HG02759 (cell line): ENCODE data around the gene NOS3.

Experiments used
- ATAC-seq: cut with Tn5 transposase; IDR thresholded peaks from one replicate; pipeline ENCODE4 v1.9.1; 2021; ENCODE audit warnings: mild to moderate bottlenecking, moderate library complexity; ENCODE audit not compliant: unreplicated experiment

The NOS3 gene

GRCh38 chr7:150951521-150951920 is 39.3 kb upstream of the NOS3 start:
- ATAC-seq = no peak

DNA sequence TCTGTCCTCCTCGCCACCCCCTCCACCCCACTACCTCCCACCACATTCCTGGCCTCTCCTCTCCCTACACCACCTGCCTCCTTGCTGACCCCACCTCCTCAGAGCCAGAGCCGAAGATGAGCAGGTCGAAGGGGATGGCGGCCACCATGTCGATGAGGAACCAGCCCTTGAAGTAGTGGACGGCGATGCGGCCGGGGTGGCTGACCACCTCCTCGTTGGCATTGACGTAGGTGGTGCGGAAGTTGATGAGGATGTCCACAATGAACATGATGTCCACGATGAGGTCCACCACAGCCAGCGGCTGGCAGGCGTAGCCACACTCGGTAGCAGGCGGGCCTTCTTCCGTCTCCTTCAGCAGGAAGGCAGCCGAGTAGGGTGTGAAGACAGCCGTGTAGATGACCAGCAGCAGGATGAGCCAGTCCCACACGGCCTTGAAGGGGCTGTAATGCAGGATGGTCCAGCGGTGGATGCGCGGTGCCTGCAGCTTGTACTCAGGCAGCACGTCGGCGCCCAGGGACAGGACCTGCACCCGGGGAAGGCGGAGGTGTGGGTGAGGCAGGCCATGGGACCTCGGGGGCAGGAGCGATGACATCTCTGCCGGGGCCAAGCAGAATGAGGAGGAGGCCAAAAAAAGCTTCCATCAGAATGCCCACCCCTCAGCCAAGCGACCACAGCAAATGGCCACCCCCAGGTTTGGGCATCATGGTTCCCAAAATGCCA is 38.3 kb upstream of the NOS3 start:
- no peak for ATAC-seq

DNA sequence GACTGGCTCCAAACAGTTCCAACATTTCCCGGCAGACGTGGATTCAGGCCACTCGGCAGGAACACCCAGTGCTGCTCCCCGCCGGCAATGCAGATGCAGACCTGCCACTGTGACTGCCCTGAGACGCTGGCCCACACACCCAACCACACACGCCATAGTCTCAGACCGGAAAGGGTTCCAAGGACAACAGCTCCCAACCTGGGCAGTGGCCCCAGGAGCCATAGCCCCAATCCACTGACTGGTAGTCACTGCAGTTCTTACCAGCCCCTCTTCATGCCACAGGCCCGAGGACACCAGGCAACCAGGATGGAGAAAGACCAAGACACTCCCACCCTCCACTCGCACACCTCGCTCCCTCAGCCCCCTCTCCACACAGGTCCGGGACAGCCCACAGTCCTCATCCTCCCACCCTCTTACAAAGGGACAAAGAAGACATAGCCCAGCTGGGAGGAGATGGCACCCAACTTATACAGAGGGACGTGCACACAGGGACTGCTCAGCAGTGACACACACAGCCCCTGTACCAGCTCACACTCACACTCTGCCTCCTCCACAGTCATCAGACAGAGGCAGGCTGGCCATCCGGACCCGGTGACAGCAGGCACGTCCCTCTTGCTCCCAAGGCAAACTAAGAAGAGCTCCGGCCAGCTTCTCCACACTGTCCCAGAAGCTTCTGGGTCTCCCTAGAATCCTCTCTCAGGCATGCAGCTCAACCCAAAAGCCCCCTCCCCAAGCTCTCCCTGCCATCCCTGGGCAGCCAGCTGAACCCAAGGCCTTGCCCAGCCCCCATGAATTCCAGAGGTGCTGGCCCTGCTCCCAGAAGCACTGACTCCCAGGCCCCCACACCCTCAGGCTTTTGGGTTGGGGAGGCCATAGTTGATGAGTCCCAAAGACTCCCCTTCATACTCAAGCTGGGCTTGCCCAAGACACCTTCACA is 37.5 kb upstream of the NOS3 start:
- ATAC-seq = no peak

DNA sequence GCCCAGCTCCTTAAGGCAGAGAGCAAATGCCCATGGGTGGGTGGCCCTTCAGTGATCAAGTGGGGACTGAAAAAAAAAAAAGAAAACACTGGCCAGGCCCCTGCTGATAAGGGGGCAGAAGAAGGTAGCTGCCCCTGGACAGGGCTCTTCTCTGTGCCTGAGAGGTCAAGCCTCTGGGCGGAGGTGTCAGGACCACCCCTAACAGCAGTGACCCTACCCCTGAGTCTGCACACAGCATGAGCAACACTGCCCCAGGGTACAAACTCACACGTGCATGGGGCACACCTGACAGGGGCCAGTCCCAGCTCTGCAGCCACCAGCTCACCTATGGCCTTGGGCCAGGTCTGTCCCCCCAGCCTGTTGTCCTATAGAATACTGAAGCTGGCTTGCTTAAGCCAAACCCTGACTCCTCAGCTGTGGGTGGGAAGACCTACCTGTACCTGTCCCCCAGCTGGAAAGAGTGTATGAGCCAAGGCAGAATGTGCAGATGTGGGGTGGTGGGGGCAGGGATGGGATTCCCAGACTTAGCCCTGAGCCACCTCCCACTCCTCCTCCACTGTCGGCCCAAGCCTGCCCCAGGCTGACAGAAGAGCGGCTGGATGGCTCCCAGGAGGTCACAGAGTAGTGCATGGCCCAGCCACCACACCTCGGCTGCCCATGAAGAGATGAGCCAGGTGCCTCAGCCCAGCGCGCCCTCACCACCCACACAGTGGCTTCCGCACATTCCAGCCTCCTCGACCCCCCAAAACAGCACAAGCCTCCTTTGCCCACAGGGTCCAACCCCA is 36.4 kb upstream of the NOS3 start:
- no peak for ATAC-seq

DNA sequence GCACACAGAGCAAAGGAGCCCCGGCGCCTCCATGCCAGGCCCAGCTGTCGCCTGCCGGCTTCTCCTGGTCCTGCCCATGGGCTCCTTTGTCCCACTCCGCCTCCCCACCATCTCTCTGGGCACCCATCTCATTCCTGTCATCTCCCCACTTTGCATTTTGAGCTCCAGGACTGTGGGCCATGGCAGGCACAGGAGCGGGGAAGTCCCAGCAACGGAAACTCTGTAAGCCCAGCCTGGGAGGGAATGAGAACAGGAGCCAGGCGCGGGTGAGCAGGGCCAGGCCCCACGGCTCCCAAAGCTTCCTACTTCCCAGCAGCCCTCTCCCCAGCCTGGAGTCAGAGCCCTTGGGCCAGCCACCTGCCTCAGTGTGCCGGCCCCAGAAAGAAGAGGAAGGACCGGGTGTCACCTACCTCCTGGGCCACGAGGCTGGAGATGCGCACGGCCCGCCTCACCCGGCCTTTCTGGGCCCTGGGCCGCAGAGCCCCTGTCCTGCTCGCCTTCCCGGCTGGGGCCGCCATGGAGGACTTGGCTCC is 35.8 kb upstream of the NOS3 start:
- ATAC-seq = no peak

DNA sequence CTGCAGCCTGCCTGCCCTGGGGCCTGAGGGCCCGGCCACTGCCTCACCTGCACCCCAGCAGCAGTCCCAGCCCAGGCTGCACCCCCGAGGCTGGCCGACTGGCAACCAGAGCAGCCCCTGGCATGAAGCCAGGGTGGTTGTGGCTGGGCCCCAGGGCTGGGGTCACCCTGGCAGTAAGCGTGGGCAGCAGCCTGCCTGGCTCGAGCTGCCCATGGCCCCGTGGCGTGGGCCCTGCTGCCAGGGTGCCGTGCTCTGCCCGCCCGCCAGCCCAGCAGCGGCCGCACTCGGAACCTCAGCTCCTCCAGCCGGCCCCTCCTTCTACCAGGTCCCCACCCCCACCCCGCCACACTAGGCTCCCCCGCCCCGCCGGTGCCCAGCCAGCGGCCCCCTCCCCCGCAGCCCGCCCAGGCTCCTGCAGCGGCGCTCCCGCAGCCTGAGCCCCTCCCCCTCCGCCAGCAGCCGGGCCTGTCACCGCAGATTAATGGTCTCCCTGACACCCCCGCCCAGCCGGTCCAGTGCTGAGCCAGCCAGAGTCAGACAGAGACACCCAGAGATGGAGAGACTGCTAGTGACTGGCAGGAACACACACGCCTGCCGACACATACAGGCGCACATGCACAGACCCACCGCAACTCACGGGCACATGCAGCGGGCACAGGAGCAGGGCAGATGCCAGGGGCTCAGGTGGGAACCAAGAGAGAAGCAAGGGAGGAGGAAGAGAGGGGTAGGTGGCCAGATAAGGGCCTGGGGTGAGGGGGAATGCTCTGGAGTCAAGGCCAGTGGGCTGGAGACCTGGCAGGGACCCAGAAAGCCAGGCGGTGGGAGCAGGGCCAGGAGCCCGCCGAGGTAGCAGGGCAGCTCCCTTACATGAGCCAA is 35.1 kb upstream of the NOS3 start:
- no peak for ATAC-seq

DNA sequence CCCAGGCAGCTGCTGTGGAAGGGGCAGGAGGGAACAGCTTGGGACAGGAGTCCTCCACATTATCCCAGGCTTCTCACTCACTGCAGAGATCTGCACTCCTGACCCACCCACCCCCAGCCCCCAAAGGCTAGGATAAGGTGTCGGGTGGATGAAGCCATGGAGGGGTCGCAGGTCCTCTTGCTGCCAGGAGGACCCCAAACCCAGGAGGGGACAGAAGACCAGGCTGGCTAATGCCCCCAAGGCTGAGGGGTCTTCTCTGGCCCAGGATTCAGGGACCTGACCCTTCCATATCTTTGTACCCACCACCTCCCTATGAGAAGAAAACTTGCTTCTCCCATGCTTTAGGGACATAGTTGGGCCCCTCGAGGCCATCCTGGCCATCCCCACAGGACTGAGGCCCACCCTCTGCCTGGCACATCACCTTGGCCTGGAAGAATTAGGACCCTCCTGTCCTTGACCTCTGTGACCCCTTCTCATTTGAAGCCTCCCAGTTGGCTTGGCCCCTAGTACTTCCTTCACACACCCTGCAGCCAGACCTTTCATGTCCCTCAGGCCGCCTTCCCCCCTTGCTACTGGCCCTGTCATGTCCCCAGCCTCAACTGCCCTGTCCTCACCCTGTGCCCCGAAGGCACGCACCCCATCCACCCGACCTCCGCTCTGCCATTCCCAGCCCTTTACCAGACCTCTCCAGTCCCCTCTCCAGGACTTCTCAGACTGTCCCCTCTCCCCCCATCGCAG is 34.3 kb upstream of the NOS3 start:
- ATAC-seq = no peak

DNA sequence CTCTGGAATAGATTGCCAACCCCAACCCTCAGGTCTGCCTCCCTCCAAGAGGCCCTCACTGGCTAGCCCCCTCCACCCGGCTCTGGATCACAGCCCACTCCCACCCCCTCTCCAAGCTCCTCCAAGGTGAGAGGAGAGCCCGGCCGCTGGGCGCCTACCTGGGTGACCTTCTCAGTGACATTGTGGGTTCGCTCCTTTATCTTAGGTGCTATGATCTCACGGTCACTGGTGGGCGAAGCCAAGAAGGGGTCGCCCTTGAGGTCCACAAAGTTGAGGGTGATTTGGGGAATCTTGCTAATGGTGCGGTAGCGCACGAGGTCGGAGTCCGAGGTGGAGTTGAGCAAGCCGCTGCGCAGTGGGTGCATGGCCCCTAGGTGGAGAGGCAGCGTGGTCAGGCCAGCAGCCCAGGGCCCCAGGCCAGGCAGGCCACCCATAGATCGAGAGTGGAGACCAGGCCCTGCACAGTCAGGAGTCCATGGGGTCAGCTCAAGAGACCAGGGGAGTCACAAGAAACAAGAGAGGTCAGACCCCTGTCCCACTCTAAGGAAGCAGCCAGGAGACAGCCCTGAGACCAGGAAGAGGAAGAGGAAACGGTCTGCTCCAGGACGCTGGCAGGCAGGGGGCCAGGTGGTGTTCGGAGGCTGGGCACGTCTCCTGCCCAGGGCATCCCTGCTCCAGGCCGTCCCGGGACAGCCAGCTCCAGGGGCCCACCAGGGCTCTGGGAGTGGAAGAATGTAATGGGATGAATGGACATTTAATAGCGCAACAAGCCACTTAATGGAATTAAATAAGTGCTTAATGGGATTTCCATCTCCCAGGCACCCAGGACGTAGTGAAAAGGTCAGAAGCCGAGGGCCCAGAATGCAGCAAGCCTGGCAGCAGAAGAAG is 33.4 kb upstream of the NOS3 start:
- no peak for ATAC-seq

DNA sequence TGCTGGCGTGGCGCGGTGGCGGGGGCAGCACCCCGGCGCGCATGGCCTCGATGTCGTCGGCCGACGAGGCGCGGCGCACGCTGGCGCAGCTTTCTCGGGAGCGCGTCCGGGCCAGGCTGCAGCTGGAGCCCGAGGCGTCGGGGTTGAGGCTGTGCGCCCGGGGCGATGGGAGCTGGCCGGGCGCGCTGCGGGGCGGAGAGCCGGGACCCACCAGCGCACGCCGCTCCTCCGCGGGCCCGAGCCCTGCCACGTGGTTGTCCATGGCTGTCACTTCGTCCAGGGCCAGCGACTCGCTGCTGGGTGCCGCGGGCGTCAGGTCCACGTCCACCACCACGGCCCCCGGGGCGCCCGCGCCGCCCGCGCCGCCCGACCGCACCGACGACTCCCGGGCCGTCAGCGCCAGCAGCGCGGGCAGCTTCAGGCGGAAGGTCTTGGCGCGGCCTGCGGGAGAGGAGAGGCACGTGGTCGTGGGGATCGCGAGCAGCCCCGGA is 32.7 kb upstream of the NOS3 start:
- no peak for ATAC-seq

GRCh38 chr7:150958597-150958996 is 32.2 kb upstream of the NOS3 start:
- ATAC-seq = no peak

DNA sequence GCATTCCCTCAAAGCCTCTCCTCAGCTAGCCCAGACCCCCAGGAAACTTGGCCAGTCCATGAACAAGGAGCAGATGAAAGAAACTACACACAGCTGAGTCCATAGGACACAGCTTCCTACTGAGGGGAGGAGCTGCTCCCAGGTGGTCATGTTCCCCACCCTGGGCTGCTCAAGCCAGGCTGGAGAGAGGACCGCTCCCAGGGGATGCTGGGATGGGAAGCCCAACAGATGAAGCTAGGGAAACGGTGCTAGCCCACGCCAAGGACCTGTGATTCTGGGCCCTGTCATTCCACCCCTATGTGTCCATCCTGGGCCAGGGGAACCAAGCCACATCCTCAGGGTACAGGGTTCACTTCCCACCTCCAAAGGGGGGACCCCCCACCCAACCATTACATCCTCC is 31.7 kb upstream of the NOS3 start:
- no peak for ATAC-seq

DNA sequence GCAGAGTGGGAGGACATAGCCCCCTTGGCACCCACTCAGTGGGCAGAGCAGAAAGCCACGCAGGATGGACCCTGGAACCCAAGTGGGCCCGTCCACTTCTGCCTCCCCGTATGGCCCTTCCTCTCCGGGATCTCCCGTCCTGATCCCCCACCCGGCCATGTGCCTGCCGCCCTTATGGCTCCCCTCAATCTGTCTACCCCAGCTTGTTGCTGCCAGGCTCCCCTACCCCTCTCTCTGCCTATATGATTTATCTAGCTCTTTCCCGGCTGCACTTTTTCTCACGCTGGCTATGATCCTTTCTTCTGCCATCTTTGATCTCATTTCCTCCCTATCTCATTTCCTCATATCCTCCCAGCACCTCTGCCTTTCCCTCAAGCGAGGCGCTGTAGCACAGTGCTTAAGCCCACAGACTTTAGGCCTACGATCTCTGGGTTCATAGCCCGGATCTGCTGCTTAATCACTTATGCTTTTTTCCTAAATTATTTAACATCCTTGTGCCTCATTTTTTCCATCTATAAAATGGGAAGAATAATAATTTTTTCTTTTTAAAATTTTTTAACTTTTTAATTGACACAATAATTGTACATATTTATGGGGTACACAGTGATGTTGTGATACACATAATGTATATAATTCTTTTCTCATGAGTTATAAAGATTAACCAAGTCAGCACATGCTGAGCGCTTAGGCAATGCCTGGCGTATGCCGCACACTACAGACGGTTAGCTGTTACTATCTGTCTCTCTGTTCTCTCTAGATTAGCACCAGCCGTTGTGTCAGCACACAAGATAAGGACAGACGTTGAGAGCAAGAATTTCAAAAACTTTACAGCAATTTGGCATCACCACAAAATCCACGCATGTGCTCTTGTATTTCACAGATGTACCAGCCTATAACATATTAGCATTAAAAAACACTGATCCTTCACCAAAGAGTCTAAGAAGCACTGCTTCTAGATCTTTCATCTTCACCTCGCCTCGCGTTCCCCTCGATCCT is 30.8 kb upstream of the NOS3 start:
- ATAC-seq = no peak

- no peak for ATAC-seq
Observed at GRCh38 chr7:150961510-150962289, 29.1 kb upstream of the NOS3 start.

DNA sequence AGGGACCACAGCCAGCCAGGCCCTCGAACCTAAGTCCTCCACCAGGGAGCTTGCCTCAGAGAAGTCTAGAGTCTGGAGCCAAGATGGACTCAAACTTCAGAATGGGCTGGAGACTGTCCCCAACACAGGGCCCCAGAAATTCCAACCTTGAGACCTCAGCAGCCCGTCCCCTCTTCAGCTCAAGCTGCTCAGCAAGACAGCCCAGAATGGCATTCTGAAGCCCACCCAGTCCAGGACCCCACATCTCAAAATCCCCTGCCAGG is 28.6 kb upstream of the NOS3 start:
- no peak for ATAC-seq

- peak; percentile 93 for ATAC-seq
Observed at GRCh38 chr7:150962553-150963399, 28.0 kb upstream of the NOS3 start.
